Stomach (tissue), 9 donors: ENCODE measurements around the gene TBC1D30. TPM values are rescaled to one million over a fixed set of nuclear protein-coding genes. Genes with fewer than 3 reads are reported as not detected.

Source experiments
- DNase-seq, 2 donors: peaks; one replicate each; pipeline versions ENCODE4 v3.0.0 to v3.0.0-alpha.2; 2013 to 2019
- H3K27ac ChIP-seq, 5 donors: fragments of 200-600 bp in 4 of 5; sonication (generic) in 4 of 5; one replicate each; pipeline ENCODE4 v1.5.1; 2013 to 2019; ENCODE audit warnings: mild to moderate bottlenecking in 1 of 5, moderate library complexity in 1 of 5
- H3K27me3 ChIP-seq, 3 donors: fragments of 200-600 bp; sonication (generic); one replicate each; pipeline ENCODE4 v1.5.1; 2017 to 2019; ENCODE audit warnings: mixed run types in 1 of 3
- H3K36me3 ChIP-seq, 4 donors: fragments of 200-600 bp; sonication (generic); 1 replicate in 3 of 4; 2 replicates in 1 of 4; pipeline ENCODE4 v1.5.1; 2016 to 2019
- H3K4me1 ChIP-seq, 4 donors: fragments of 200-600 bp; sonication (generic); one replicate each; pipeline ENCODE4 v1.5.1; 2016 to 2019
- H3K4me3 ChIP-seq, 4 donors: fragments of 200-600 bp; sonication (generic) in 3 of 4; one replicate each; pipeline ENCODE4 v1.5.1; 2016 to 2019; ENCODE audit warnings: mild to moderate bottlenecking in 1 of 4
- H3K9me3 ChIP-seq, 4 donors: fragments of 200-600 bp; sonication (generic); one replicate each; pipeline ENCODE4 v1.5.1; 2016 to 2019
- EP300 ChIP-seq: sonication (generic); formaldehyde crosslinking; IDR thresholded peaks from one replicate; pipeline ENCODE4 v1.6.1; 2017; ENCODE audit warnings: antibody characterized with exemption
- POLR2A ChIP-seq, 4 donors: fragments of 450-650 bp; IDR thresholded peaks; one replicate each; pipeline ENCODE4 v1.6.1; 2016; ENCODE audit warnings: antibody characterized with exemption in 4 of 4, control low read depth in 2 of 4, mild to moderate bottlenecking in 1 of 4, moderate library complexity in 1 of 4
- POLR2AphosphoS5 ChIP-seq, 3 donors: sonication (generic); formaldehyde crosslinking; IDR thresholded peaks; one replicate each; pipeline ENCODE4 v1.6.1; 2016; ENCODE audit warnings: antibody characterized with exemption in 3 of 3
- WGBS, 5 donors: extraction: QIAGEN DNeasy Blood & Tissue Kit in 3 of 5; methylation state at CpG; one replicate each; pipeline versions ENCODE4 v1.1.5 to v1.1.7; 2013 to 2018; 5-methylcytosine and 5-hydroxymethylcytosine counted together
- intact Hi-C: fragments of 100-400 bp; cut with DNase I; formaldehyde crosslinking; loops from one replicate; pipeline ENCODE4 v1.15.1; 2023; ENCODE audit warnings: low total_unique reads
- polyA plus RNA-seq, 3 donors: library from polyadenylated mRNA; stranded (reverse); fragments of 200-250 nt; gene quantifications; one replicate each; pipeline ENCODE4 v1.2.3, GENCODE V29; 2013
- total RNA-seq, 5 donors: library from RNA; depleted of rRNA; stranded (reverse); fragments of >200 nt; gene quantifications; one replicate each; pipeline versions ENCODE4 v1.1.0 to v1.2.3, GENCODE V29; 2014 to 2016
- TF ChIP-seq, protein P1 (sequence below), 7 experiments: fragments of 450-650 bp in 4 of 7; fragments of 200-600 bp in 3 of 7; sonication (generic) in 3 of 7; IDR thresholded peaks; one replicate each; pipeline ENCODE4 v1.5.1; 2016 to 2019; ENCODE audit warnings: antibody characterized with exemption in 7 of 7, control low read depth in 2 of 7, mild to moderate bottlenecking in 1 of 7
- donor health status: healthy with polysubstance abuse.
- donor health status: Bipolar disorder and iron deficiency.
- donor health status: healthy.

The TBC1D30 gene
- total and polyA plus RNA-seq, 8 donors: 1.8 to 41.1 (median 8.9) TPM

DNA sequence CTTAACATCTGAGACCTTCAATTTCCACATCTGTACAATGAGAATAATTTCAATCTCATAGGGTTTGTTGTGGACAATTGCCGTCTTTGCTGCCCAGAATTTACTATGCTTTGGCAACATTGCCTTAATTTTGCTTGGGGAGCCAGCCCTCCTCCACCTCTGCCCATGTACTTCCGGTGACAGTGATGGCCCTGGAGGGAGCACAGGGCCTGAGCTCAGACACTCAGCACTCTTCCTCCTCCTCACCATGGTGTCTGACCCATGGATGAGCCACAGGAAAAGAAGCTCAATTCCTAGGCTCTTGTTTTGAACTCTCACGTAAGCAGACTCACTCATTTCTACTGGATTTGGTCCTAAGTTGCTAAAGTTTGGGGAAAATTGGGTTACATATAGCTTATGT is 58.2 kb downstream of the TBC1D30 start:
- Histone ChIP-seq H3K27ac (no peak overlapping the region), H3K4me3 (no peak overlapping the region), H3K9me3 (no peaks in the 10 kb centered on the region), H3K36me3 (no peaks in the 10 kb centered on the region), H3K27me3 (no peaks in the 10 kb centered on the region), H3K4me1 (peaks cover 0 to 12% (median 0%) of the 10 kb centered on the region in 4 donors)
- TF ChIP-seq EP300 (no peak), POLR2AphosphoS5 (IDR thresholded peaks at IDR 0.05) (no peak), POLR2A (IDR thresholded peaks at IDR 0.05) (no peak)
- TF ChIP-seq, protein P1, sequence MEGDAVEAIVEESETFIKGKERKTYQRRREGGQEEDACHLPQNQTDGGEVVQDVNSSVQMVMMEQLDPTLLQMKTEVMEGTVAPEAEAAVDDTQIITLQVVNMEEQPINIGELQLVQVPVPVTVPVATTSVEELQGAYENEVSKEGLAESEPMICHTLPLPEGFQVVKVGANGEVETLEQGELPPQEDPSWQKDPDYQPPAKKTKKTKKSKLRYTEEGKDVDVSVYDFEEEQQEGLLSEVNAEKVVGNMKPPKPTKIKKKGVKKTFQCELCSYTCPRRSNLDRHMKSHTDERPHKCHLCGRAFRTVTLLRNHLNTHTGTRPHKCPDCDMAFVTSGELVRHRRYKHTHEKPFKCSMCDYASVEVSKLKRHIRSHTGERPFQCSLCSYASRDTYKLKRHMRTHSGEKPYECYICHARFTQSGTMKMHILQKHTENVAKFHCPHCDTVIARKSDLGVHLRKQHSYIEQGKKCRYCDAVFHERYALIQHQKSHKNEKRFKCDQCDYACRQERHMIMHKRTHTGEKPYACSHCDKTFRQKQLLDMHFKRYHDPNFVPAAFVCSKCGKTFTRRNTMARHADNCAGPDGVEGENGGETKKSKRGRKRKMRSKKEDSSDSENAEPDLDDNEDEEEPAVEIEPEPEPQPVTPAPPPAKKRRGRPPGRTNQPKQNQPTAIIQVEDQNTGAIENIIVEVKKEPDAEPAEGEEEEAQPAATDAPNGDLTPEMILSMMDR (IDR thresholded peaks at IDR 0.05): no peak
- 85 to 87% (median 86%) methylated on average over 3 of the region's 3 CpGs for WGBS, 5 donors
- intact Hi-C loops: no loop called here
- DNase-seq: no peak

DNA sequence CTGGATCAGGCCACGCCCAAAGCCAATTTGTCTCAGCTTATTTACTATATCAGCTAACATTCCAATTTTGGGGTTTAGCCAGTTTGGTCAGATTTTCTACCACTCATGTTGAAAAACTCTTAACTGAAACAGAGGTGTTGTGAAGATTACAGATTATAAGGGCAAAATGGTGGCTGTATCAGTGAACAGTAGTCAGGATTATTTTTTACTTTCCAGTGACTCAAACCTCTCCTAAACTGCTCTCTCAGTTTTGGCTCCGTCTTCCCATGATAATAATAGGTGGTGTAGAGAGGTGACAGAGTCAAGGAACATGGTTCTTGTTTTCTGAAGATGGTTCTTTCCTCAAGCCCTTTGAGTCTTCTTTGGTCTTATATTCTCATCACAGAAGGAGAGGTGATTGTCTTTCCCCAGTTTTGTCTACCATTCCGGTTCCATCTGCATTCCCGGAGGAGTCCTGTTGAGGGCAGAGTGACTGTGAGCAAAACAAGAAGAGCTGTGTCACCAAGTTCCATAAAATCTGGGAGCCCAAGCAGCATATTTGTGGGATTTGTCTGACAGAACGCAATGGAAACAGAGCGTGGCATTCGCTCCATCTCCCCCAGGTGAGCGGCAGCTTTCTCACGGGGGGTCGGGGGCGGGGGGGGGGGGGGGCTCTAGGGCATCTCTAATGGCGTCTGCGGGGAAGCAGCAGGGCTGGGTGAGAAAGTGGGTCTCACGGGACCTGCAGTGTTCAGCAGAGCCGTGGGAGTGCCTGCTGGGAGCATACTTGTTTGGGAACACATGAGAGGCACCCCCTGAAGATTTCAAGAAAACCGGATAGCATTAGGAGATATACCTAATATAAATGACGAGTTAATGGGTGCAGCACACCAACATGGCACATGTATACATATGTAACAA is 59.1 kb downstream of the TBC1D30 start:
- intact Hi-C loops: no loop called here
- H3K4me3 ChIP-seq: no peak overlapping the region
- no peak overlapping the region for H3K27ac ChIP-seq
- H3K4me1 ChIP-seq: peaks cover 0 to 8% (median 0%) of the 10 kb centered on the region in 4 donors
- no peaks in the 10 kb centered on the region for H3K9me3 ChIP-seq
- TF ChIP-seq, protein P1 (IDR thresholded peaks at IDR 0.05): no peak
- TF ChIP-seq POLR2A (IDR thresholded peaks at IDR 0.05) (no peak), EP300 (no peak), POLR2AphosphoS5 (IDR thresholded peaks at IDR 0.05) (no peak)
- no peaks in the 10 kb centered on the region for H3K36me3 ChIP-seq
- no peaks in the 10 kb centered on the region for H3K27me3 ChIP-seq
- DNase-seq: peak in 1 of 2 donors; percentile 19
- WGBS, 5 donors: 61 to 79% (median 76%) methylated on average over 15 to 17 of the region's 17 CpGs

DNA sequence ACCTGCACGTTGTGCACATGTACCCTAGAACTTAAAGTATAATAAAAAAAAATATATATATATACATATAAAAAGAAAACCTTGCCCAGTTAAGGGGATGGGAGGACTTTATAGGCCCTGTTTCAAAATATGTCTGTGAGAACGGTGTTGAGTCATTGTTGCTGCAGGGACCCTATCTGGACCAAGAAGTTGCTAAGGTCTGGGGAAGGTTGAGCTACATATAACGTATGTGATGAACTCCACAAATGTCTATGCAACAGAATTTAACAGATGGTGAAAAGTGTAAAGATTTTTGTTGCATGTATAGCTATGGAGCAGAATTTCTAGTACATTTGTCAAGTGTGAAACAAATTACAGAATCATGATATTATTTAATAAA is 59.7 kb downstream of the TBC1D30 start:
- Histone ChIP-seq H3K36me3 (no peaks in the 10 kb centered on the region), H3K27ac (no peak overlapping the region), H3K4me1 (peaks cover 0 to 6% (median 0%) of the 10 kb centered on the region in 4 donors), H3K9me3 (no peaks in the 10 kb centered on the region), H3K4me3 (no peak overlapping the region), H3K27me3 (no peaks in the 10 kb centered on the region)
- TF ChIP-seq POLR2A (IDR thresholded peaks at IDR 0.05): no peak
- no peak for TF ChIP-seq EP300
- TF ChIP-seq, protein P1 (IDR thresholded peaks at IDR 0.05): no peak
- TF ChIP-seq POLR2AphosphoS5 (IDR thresholded peaks at IDR 0.05): no peak
- 77 to 95% (median 88%) methylated on average over 2 to 3 of the region's 3 CpGs for WGBS, 5 donors
- DNase-seq: no peak
- intact Hi-C loops: no loop called here

DNA sequence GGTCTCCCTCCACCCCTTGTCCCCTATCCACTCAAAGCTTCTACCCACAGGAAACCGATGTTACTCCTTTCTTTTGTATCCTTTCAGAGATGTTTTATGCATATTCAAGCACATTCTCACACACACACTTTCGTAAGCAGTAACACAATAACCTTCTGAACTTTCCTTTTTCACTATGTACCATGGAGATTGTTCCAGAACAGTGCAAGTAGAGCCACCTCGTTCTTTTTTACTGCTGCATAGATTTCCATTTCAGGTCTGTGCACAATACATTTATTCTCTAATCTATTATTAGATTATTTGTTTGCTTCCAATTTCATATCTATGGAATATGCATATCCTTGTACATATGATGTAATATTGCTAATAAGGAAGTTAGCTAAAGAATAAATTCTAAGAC is 60.3 kb downstream of the TBC1D30 start:
- Histone ChIP-seq H3K4me3 (no peak overlapping the region), H3K9me3 (no peaks in the 10 kb centered on the region), H3K36me3 (no peaks in the 10 kb centered on the region), H3K27ac (no peak overlapping the region), H3K27me3 (no peaks in the 10 kb centered on the region), H3K4me1 (peaks cover 0 to 6% (median 0%) of the 10 kb centered on the region in 4 donors)
- intact Hi-C loops: no loop called here
- DNase-seq: no peak
- TF ChIP-seq POLR2A (IDR thresholded peaks at IDR 0.05): no peak
- no peak for TF ChIP-seq POLR2AphosphoS5 (IDR thresholded peaks at IDR 0.05)
- no peak for TF ChIP-seq EP300
- TF ChIP-seq, protein P1 (IDR thresholded peaks at IDR 0.05): no peak
- 80 to 93% (median 88%) methylated on average over 3 of the region's 3 CpGs for WGBS, 5 donors
